ENCODE results near the gene CSRNP3.

The CSRNP3 gene

DNA sequence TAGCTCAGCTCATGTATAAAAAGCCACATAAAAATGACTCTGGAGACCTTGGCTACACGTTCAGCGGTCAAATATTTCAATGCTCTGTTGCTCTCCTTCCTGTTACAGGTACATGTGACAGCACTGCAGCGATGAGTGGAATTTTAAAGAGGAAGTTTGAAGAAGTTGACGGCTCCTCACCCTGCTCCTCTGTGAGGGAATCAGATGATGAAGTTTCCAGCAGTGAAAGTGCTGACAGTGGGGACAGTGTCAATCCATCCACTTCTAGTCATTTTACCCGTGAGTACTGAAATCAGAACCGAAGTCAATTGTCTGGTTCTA lies 125.4 kb downstream of the CSRNP3 start:
- no peak for DNase-seq

DNA sequence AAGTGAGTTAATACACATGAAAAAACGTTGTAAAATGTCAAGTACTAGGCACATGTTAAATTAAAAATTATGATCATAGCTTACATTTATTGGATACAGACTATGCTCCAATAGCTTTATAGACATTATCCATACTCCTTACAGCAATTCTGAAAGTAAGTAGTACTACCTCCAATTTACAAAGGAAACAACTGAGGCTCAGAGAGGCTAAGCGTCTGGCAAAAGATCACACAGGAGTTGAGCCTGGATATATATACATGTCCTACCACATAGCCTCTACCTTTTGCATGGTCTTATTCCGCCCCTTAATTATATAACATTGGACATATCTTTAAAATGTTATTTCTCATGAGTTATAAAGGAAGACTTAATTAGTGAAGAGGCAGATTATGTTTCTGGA lies 127.3 kb downstream of the CSRNP3 start:
- DNase-seq, result no peak

DNA sequence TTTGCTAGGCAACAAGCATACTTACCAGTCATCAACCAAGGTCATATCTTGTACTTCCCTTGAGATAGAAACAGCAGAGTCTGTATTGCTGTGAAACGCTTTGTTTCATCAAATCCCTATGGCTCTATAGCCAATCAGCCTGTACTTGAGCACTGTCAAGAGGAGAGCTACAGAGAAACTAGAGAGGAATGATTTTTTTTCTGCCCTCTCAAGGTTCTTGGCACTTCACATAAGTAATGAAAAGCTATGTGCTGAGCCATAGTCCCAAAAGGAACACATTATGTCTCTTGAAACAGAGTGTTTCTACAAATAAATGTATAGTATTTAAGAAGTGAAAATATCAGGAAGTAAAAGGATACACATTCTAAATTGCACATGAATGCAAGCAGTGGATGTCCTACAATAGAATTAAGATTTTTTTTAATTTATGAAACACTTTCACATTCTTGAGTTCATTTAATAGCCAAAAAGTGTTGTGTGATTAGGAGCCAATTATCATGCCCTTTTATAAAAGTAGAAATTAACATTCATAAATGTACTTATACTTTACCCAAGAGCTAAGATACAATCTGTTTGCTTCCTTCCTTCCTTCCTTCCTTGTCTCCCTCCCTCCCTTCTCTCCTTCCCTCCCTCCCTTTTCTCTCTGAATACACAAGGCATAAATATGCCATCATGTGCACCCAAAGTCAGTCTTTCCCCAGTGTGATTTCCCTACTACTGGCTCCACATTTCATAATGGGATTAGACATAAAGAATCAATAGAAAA lies 131.8 kb downstream of the CSRNP3 start:
- DNase-seq, result no peak

DNA sequence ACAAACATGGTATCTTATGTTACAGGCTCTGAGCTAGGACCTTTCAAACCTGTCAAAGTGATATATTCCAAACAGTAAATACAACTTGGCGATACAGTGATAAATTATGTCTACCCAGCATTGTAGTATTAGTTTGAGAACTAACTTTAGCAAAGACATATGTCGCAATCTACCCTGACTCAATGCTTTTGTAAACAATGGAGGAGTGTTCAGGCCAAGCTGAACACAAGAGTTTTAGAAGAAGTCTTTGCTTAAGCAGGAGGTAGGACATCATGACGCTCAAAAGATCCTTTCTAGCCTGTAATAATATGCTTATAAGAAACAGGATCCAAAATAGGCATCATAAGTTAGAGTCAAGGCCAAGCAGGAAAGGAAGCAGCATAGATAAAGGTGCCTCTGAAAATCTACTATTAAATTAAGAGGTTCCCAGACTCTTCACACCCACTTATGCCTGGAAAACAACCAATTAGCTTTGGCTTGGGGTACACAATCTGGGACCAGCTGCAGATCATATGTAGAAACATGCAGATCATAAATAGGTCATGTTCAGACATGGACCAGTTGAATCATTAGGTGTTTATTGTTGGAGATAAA lies 132.5 kb downstream of the CSRNP3 start:
- no peak for DNase-seq

DNA sequence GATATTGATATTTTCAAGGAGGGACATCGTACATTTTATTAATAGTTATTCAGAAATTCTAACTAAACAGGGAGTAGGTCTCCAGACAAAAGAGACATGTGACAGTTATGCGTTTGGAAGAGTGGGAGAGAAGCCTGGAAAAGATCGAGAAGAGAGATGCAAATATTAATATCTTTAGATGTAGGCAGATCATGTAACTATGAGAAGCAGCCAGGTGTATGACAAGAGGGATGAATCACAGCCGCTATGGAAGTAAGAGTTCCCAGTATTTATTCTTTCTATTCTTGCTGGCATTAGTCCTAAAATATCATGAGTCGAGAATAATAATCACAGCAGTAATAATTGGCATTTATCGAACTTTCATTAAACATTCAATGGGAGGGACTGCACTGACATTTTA lies 140.2 kb downstream of the CSRNP3 start:
- no peak for DNase-seq

DNA sequence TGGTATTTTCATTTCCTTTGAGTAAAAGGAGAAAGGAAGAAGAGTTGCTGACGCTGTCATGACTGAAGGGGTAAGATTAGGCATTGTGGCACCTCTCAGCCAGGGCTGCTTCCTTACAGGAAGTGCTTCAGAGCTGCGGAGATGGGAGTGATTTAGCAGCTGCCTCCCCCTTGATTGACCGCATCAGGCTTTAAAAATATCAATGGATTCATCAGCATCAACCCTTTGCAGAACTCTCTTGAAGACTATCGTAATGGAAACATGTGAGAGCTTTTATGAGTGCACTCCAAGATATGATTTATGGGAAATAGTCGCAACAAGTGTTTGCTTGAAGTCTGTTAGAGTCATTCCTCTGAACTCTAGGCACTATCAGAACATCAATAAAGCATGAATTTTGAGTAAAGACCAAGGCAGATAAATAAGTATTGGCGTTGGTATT lies 141.1 kb downstream of the CSRNP3 start:
- peak in 1 of 2 donors; percentile 5 for DNase-seq

DNA sequence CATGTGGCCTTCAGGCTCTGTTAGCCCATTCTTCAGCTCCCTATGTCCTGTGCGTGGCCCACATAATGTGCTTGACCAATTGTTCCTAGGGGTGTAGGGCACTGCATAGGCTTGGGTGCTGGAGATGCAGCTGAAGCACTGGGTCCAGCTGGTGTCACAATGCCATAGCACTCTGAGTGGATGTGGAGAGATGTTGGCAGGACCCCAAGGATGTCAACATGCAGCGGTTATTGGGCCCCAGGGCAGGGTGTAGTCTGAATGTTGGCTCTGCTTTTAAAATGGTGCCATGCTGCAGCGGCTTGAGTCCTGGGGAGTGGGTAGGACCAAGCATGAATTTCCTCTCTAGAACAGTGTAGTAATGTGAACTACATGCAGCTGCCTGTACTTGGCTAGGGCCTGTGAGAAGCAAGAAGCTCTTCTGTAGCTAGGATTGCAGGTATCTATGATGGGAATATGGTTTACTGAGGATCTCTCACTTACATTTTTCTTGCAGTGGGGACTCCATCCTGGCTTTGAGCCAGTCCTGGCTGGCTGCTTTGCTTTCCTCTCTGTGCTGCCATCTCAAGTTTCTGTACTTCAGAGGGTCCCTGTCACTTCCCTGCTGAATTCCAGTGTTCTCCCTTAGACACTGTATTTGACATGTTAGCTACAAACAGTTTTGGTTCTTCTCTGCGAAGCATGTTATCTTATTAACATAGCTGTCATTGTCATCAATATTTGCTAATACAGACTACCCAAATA lies 148.4 kb downstream of the CSRNP3 start:
- DNase-seq, result no peak

DNA sequence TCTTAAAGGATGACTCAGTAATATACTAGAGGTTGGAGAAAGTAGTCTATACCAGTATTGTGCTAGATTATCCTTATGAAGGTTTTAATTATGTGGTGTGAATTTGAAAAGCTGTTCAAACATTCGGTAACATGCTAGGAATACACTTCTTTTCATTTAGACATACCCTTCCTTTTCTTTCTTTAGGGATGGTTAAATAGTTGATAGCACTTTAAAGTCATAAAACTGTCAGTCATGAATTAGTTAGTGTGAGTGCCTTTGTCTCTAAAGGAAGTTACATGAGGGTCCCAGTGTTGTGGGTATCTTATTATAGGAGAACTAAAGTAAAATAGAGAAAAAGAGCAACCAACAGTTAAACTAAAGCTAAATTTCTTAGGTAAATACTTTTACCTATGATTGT lies 149.3 kb downstream of the CSRNP3 start:
- DNase-seq, result no peak

DNA sequence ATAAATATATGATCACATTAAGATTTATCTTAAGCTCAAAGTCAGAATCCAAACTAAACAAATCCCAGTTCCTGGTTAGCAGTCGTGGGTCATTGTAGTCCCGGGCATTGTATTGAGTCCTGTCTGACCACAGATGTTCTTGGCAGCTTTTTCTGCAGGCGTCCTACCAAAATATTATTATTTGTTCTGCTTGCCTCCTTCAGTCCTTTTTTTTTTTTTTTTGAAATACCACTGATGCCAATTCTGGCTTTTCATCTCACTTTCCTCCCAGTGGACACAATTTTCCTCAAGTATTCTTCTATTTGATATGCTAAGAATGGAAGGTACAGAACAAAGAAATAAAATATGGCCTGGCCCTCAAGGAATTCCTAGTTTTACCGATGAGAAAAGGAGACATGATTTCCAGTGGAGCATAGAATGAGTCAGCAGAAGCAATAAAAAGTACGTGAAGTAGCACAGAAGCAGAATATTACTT lies 151.6 kb downstream of the CSRNP3 start:
- no peak for DNase-seq

DNA sequence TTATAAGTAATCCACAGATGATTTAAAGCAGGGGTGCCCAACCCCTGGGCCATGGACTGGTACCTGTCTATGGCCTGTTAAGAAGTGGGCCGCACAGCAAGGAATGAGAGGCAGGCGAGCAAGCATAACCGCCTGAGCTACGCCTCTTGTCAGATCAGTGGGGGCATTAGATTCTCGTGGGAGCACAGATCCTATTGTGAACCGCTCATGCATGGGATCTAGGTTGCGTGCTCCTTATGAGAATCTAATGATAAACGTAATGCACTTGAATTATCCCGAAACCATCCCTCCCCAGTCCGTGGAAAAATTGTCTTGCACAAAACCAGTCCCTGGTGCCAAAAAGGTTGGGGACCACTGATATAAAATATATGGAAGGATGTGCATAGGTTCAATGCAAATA lies 153.7 kb downstream of the CSRNP3 start:
- no peak for DNase-seq

DNA sequence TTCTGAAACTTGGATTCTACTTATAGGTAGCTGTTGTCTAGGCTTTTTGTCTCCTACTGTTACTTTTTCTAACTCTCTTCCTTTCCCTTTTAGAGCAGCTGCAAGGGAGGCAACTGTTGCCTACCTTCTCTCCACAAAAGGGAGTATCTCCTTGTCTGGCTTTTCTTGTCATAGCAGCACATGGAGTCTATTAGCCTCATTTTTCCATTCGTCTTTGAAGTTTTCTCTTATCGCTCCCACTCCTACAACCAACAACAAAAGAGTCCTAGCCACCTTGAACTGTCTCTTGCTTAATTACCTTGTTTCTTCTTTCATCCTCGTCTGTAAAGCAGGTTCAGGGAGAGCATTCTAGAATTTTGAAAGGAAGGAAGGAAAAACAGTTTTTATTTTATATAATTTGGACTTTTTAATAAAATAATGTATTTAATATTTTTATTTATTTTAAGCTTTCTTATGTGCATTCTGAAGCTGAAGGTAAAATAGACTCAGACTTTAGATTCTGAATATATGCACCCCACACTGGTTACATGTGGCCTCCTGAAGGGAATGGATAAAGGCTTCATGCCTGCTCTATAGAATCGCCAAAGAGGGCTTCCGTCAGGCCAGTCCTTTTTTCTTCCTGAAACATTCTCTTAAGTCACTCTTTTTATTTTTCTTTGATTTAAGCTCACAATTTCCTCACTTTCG lies 154.4 kb downstream of the CSRNP3 start:
- no peak for DNase-seq

DNA sequence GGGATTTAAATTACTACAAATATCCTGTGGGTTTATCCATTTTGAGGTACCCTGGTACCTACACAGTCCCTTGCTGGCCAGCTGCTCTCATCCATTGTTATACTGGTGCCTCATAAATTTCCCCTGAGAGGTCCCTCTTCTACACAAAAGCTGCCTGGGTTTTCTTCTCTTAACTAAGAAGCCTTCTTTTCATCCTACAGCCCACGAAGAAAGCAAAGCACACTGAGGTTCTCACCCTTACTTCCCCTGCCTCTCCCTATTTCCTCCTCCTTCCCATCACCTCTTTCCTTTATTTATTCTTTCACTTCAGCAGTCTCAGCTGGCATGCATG lies 154.9 kb downstream of the CSRNP3 start:
- DNase-seq, result no peak

DNA sequence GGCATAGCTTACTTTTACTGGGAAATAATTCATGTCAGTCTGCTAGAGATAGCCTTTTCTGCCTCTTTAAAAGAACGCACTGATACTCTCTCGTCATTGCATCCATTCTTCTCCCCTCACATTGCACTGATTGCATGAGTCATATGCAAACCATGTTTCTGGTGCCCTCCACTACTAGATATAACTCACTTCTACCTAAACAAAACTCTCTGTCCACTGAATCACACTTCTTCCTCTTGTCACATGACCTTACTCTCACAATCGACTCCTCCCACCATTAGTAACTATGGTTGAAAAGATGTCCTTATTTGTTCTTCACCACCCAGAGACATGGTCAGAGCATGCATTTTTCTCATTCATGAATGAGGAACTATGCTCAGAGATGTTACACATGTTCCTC lies 158.0 kb downstream of the CSRNP3 start:
- DNase-seq, result no peak

DNA sequence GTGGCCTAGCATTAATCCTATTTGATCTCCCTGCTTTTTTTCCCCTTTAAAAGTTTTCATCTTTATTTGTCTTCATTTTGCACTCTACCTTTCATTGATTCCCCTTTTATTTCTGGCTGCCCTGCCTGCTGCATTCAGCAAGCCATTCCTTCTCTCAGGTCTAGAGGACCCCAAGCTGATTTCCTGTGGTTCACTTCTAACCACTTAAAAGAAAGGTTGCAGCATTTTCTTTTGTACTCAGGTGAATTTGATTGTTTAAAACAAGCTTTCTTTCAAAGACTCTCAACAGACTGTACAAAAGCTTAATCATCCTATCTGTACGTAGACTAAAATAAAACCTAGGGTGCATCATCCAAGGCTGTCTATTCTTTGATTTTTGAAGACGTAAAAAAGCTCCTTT lies 160.3 kb downstream of the CSRNP3 start:
- DNase-seq, result no peak

DNA sequence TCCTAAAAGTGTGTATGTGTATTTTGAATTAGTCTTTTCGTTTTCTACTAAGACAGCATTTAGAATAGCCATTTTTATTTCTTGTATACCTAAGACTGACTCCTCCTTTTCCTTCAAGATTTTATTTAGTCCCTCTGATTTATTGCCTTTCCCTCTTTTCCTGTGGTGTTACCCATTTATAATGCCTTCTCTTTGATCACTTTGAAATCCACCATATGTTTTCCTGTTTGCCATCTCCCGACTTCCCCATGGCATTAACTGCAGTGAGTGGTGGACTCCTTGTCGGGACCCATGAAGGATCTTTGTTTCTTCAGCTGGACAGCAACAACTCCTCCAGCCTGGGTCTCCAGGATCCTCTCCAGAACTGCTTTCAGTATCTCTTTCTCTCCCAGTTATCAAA lies 160.7 kb downstream of the CSRNP3 start:
- DNase-seq, result no peak

DNA sequence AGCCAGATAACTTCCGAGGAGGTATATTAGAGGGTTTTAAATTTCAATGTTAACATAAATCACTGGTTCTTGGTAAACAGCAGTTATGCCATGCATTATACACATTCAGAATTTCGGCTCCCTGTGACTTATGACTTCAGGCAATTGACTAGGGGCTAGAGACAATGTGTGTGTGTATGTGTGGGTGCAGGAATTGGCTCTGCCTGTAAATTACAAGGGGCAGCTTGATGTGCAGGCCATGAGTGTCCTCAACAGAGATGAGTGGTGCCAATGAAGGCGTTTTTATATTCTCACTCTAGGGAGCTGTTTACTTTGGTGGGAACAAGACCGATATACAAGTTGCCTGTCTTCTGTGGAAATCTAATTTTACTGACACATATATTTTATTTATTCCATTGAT lies 161.6 kb downstream of the CSRNP3 start:
- DNase-seq, result no peak

DNA sequence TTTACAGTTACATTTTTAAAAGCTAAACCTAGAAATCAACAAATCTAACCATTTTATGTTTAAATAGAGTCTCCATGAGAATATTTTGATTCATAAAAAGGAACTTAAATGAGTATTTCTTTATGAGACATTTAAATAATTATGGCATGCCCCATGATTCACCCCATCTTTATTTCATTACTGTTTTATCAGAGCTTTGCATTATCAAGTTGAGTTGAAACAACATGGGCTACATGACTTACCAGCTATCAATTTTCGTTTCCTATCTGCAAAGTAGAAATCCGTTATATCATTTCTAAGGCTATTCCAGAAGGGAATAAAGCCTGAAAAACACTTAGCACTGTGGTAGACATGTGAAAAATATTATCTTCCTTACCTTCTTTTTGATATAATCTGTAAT lies 163.1 kb downstream of the CSRNP3 start:
- DNase-seq, result no peak

DNA sequence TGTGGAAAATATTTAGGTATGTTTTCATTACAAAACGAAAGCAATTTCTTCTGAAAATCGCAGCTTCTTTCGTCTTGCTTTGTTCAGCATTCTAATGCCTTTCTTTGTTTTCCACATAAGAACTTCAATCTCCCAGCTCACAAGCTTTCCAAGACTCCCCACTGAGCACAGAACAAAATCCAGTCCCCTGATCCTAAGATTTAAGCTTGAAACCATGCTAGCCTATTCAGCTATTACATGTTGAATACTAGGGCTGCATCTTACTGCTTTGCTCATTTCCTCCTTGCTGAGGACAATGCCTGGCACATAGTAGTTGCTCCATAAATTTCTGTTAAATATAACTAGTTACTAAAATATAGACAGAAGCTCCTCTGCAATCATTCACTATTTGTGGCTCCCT lies 163.9 kb downstream of the CSRNP3 start:
- DNase-seq, result no peak

DNA sequence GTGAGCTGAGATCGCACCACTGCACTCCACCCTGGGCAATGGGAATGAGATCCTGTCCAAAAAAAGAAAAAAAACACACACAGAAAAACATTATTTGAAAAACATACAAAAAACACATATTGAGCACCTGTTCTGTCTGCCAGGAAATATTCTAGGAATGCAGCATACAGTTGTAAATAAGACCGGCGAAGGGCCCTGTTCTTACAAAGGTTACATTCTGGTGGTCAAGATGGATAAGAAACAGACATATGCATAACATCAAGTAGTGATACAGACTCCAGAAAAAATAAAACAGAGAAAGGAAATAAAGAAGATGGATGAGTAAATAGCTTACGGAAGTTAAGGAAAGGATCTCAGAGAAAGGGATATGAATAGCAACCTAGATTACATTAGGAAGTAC lies 164.8 kb downstream of the CSRNP3 start:
- DNase-seq, result no peak

DNA sequence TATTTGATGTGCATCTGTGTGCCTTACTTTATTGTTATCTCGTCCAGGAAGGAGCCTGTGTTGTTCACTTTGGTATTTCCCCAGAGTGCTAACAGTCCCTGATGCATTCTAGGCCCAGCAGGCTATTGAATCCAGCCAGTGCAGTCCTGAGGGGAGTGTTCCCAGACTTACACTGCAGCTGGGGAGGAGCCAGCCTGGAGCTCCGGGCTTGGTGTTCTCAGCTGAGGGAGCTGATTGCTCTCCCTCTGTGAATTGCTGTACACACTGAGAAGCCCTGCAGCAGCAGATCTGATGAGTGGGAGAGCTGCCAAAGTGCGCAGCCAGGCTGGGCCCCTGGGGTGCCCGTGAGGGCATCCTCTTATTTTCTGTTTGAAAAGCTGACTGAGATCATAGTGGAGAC lies 165.4 kb downstream of the CSRNP3 start:
- no peak for DNase-seq

DNA sequence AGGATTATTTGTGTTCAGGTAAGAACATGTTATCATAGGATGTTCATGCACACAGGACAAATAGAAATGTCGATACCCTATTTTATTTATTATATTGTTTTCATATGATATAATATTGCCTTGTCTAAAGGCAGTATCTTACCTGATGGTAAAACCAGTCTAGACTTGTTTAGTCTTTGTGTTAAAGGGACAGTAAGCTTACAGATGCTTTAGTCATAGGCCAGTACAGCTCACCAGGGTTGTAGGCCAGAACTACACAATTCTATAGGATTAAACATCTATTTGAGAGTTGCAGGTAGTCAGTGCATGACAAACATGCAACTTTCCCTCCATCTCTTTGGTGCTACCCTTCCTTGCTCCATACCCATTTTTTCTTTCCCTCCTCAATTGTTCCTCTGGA lies 166.0 kb downstream of the CSRNP3 start:
- DNase-seq, result no peak

DNA sequence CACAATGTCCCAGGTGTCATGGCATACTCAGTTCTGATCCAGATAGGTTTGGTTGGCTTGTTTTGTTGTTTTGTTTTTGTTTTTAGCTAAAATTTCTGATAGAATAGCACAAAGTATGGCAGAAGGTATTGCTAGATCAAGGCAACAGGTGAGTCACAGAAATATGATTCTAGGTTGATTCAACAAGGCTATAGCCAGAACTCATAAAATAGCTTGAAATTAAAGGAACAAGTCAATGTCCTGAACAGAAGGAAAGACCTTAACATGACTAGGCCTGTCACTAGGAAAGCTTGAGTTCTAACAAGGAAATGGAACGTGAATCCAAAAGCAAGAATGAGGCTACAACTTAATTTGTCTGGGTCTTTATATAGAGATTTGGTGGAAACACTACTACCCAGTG lies 167.5 kb downstream of the CSRNP3 start:
- no peak for DNase-seq

DNA sequence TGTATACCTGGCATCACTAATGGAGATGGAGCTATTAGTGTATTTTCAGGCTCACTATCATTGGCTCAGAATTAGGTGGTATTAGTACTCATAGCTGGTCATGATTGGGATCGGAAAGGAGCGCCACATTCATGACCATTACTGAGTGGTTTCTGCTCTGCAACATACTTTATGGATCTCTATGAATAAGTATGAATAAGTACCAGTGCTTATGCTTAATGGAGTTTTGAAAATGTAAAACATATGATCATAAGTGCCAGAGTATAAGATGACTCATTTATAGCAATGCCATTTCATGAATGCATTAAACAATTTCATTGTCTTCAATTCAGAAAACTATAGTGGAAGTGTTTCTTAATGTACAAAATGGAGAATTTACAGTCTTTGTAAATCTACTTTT lies 167.9 kb downstream of the CSRNP3 start:
- no peak for DNase-seq

DNA sequence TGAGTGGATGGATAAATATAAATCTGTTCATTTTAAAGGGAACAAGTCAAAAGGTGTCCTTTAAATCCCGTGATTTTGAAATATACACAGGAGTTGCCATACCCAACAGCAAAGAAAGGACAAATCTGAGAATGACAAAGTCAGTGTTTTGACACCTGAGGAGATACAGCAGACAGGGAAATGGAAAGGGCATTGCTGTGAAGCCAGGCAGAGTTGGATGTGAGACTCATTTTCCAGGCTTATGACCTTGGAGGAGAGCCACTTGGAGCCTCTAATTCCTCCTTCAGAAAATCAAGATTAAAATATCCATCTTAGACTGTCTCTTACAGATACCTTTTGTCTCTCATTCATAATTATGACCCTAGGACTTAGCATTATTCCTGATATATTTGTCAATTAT lies 170.0 kb downstream of the CSRNP3 start:
- no peak for DNase-seq
